H1 (cell line): Measurements from ENCODE around the gene CUEDC1. TPM values are rescaled to one million over a fixed set of nuclear protein-coding genes. Genes with fewer than 3 reads are reported as not detected.
A peak's percentile ranks its signal among the peaks of the same experiment; 100 is the strongest.

Source experiments
- BCL11A ChIP-seq, 2 experiments: IDR thresholded peaks; one replicate each; pipeline ENCODE4 v1.6.1; 2011; ENCODE audit warnings: low read depth in 2 of 2, low read length in 2 of 2, mild to moderate bottlenecking in 2 of 2
- CHD2 ChIP-seq: IDR thresholded peaks from 2 replicates; pipeline ENCODE4 v1.6.1; 2012; ENCODE audit warnings: low read length, improper control_type of control experiment
- JUND ChIP-seq: IDR thresholded peaks from 2 replicates; pipeline ENCODE4 v1.6.1; 2011; ENCODE audit warnings: mild to moderate bottlenecking, improper control_type of control experiment, low read length
- RNF2 ChIP-seq: fragments of 200-900, 300-1000 bp; sonication (generic); IDR thresholded peaks from 2 replicates; pipeline ENCODE4 v1.7.1; 2016; ENCODE audit warnings: borderline replicate concordance, low read depth, mild to moderate bottlenecking, antibody characterized with exemption, low read length; ENCODE audit not compliant: poor library complexity, severe bottlenecking; ENCODE audit errors: missing control alignments
- SIRT6 ChIP-seq: IDR thresholded peaks from one replicate; pipeline ENCODE4 v1.7.1; 2012; ENCODE audit warnings: low read length, inconsistent platforms
- YY1 ChIP-seq: IDR thresholded peaks from 2 replicates; pipeline ENCODE4 v1.6.1; 2011; ENCODE audit warnings: low read depth, mild to moderate bottlenecking, low read length
- polyA plus RNA-seq, 7 experiments: library from polyadenylated mRNA; depleted of rRNA in 3 of 7; stranded (reverse) in 5 of 7; unstranded in 2 of 7; fragments of >200 nt in 5 of 7; fragments of 200-250 nt in 2 of 7; gene quantifications; 1 replicate in 5 of 7; 2 replicates in 1 of 7; 4 replicates in 1 of 7; pipeline versions ENCODE4 v1.2.1 to v1.2.3, GENCODE V29; 2011 to 2013; ENCODE audit warnings: missing spikeins in 2 of 7, mixed read lengths in 2 of 7
- total RNA-seq: library from RNA; stranded (reverse); fragmentation: NEBNext Ultra II Directional; extraction: Animal tissue kit (Norgen Biotek cat#: 25700); gene quantifications from 2 replicates; pipeline ENCODE4 v1.2.1, GENCODE V29; 2021
- TF ChIP-seq, protein P1 (sequence below): fragments of 300-600 bp; sonication (generic); IDR thresholded peaks from 2 replicates; pipeline ENCODE4 v1.7.1; 2012; ENCODE audit warnings: low read length, moderate library complexity, mild to moderate bottlenecking, inconsistent platforms; ENCODE audit not compliant: insufficient replicate concordance
- TF ChIP-seq, protein P2 (sequence below): IDR thresholded peaks from 2 replicates; pipeline ENCODE4 v1.6.1; 2012; ENCODE audit warnings: inconsistent platforms
- TF ChIP-seq, protein P3 (sequence below): IDR thresholded peaks from 2 replicates; pipeline ENCODE4 v1.6.1; 2011; ENCODE audit warnings: low read depth, mild to moderate bottlenecking, low read length; ENCODE audit not compliant: insufficient read depth

Gene CUEDC1
- total and polyA plus RNA-seq, 2 of the 8 experiments (the other 6 are each of a cell fraction or from before 2014, with no cell fraction given): 4.0 to 10.7 TPM

DNA sequence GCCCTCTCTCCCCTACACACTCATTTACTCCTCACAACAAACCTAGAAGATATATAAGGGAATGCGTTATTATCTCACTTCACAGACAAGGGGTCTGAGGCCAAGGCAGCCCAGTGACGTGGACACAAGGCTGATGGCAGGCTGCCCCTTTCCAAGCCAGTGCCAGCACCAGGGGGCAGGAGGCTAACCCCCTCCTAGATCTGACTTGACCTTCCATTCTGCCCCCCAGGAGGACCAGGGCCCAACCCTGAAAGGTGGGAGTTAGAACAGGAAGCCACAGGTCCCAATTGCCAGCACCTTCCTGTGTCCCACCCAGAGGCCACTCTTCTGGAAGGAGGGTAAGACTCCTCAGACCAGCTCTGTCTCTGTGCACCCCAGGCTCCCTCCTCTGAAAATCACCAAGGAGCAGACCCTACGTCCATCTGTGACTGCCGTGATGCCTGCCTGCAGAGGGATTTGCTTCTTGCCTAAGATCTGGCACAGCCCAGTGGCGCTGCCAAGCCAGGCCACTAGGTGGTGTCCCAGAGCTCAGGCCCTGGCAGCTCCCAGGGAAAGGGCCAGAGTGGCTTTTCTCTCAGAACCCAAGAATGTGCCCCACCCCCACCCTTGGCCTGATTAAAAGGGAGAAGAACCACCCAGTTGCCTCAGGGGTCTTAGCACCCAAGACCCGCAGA, 62.9 kb downstream of the CUEDC1 start (continued):
- TF ChIP-seq, protein P1, sequence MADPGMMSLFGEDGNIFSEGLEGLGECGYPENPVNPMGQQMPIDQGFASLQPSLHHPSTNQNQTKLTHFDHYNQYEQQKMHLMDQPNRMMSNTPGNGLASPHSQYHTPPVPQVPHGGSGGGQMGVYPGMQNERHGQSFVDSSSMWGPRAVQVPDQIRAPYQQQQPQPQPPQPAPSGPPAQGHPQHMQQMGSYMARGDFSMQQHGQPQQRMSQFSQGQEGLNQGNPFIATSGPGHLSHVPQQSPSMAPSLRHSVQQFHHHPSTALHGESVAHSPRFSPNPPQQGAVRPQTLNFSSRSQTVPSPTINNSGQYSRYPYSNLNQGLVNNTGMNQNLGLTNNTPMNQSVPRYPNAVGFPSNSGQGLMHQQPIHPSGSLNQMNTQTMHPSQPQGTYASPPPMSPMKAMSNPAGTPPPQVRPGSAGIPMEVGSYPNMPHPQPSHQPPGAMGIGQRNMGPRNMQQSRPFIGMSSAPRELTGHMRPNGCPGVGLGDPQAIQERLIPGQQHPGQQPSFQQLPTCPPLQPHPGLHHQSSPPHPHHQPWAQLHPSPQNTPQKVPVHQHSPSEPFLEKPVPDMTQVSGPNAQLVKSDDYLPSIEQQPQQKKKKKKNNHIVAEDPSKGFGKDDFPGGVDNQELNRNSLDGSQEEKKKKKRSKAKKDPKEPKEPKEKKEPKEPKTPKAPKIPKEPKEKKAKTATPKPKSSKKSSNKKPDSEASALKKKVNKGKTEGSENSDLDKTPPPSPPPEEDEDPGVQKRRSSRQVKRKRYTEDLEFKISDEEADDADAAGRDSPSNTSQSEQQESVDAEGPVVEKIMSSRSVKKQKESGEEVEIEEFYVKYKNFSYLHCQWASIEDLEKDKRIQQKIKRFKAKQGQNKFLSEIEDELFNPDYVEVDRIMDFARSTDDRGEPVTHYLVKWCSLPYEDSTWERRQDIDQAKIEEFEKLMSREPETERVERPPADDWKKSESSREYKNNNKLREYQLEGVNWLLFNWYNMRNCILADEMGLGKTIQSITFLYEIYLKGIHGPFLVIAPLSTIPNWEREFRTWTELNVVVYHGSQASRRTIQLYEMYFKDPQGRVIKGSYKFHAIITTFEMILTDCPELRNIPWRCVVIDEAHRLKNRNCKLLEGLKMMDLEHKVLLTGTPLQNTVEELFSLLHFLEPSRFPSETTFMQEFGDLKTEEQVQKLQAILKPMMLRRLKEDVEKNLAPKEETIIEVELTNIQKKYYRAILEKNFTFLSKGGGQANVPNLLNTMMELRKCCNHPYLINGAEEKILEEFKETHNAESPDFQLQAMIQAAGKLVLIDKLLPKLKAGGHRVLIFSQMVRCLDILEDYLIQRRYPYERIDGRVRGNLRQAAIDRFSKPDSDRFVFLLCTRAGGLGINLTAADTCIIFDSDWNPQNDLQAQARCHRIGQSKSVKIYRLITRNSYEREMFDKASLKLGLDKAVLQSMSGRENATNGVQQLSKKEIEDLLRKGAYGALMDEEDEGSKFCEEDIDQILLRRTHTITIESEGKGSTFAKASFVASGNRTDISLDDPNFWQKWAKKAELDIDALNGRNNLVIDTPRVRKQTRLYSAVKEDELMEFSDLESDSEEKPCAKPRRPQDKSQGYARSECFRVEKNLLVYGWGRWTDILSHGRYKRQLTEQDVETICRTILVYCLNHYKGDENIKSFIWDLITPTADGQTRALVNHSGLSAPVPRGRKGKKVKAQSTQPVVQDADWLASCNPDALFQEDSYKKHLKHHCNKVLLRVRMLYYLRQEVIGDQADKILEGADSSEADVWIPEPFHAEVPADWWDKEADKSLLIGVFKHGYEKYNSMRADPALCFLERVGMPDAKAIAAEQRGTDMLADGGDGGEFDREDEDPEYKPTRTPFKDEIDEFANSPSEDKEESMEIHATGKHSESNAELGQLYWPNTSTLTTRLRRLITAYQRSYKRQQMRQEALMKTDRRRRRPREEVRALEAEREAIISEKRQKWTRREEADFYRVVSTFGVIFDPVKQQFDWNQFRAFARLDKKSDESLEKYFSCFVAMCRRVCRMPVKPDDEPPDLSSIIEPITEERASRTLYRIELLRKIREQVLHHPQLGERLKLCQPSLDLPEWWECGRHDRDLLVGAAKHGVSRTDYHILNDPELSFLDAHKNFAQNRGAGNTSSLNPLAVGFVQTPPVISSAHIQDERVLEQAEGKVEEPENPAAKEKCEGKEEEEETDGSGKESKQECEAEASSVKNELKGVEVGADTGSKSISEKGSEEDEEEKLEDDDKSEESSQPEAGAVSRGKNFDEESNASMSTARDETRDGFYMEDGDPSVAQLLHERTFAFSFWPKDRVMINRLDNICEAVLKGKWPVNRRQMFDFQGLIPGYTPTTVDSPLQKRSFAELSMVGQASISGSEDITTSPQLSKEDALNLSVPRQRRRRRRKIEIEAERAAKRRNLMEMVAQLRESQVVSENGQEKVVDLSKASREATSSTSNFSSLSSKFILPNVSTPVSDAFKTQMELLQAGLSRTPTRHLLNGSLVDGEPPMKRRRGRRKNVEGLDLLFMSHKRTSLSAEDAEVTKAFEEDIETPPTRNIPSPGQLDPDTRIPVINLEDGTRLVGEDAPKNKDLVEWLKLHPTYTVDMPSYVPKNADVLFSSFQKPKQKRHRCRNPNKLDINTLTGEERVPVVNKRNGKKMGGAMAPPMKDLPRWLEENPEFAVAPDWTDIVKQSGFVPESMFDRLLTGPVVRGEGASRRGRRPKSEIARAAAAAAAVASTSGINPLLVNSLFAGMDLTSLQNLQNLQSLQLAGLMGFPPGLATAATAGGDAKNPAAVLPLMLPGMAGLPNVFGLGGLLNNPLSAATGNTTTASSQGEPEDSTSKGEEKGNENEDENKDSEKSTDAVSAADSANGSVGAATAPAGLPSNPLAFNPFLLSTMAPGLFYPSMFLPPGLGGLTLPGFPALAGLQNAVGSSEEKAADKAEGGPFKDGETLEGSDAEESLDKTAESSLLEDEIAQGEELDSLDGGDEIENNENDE: no peak
- TF ChIP-seq SIRT6: no peak
- no peak for TF ChIP-seq BCL11A (IDR thresholded peaks at IDR 0.05; ENCODE audit: low read depth in 2 of 2, low read length in 2 of 2)
- TF ChIP-seq, protein P2, sequence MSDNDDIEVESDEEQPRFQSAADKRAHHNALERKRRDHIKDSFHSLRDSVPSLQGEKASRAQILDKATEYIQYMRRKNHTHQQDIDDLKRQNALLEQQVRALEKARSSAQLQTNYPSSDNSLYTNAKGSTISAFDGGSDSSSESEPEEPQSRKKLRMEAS: peak; percentile 37; the same call in 1 of the 2 replicates
- 0 out of 2 replicates have a peak, but pooled peaks have one; percentile 70 for TF ChIP-seq YY1
- no peak for TF ChIP-seq RNF2
- TF ChIP-seq JUND: peak; percentile 43; the same call in 1 of the 2 replicates
- TF ChIP-seq, protein P3, sequence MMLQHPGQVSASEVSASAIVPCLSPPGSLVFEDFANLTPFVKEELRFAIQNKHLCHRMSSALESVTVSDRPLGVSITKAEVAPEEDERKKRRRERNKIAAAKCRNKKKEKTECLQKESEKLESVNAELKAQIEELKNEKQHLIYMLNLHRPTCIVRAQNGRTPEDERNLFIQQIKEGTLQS: 0 out of 2 replicates have a peak, but pooled peaks have one; percentile 5
- no peak; the same call in 1 of the 2 replicates for TF ChIP-seq CHD2
